Caco-2 (cell line): ENCODE measurements around the gene EIF3L. TPM values are rescaled to one million over a fixed set of nuclear protein-coding genes. Genes with fewer than 3 reads are reported as not detected.

Source experiments
- BruUV-seq: library from RNA; stranded (reverse); fragments of 400-500 nt; replicated peaks from 2 replicates; lab custom pipeline; 2021; lab: Mats Ljungman, UMichigan
- CTCF ChIA-PET: fragments of 300-600 bp; sonication (Branson Sonifier 250); formaldehyde crosslinking; loops from one replicate; lab custom pipeline; 2022; ENCODE audit warnings: antibody characterized with exemption; lab: Charles Lee
- POLR2A ChIA-PET: fragments of 300-600 bp; sonication (Branson Sonifier 250); formaldehyde crosslinking; loops from one replicate; lab custom pipeline; 2022; ENCODE audit warnings: antibody characterized with exemption; lab: Charles Lee
- DNase-seq, 2 experiments: peaks; one replicate each; pipeline versions ENCODE4 v3.0.0 to v3.0.0-alpha.2; 2020 to 2022
- H3K27me3 ChIP-seq: replicated peaks from 2 replicates; pipeline ENCODE4 v1.6.0; 2011; ENCODE audit warnings: low read length; ENCODE audit not compliant: control insufficient read depth, insufficient read depth
- H3K36me3 ChIP-seq: 2 replicates; pipeline ENCODE4 v1.5.1; 2011; ENCODE audit warnings: low read length; ENCODE audit not compliant: control insufficient read depth, insufficient read depth
- H3K4me1 ChIP-seq: fragments of 250-450 bp; sonication (Bioruptor Pico); 2 replicates; pipeline ENCODE4 v1.5.1; 2020; ENCODE audit warnings: mild to moderate bottlenecking
- H3K4me3 ChIP-seq: 2 replicates; pipeline ENCODE4 v1.5.1; 2011; ENCODE audit warnings: low read depth, mild to moderate bottlenecking, control low read depth, low read length
- H3K9me3 ChIP-seq: fragments of 250-450 bp; sonication (Bioruptor Pico); 2 replicates; pipeline ENCODE4 v1.5.1; 2020; ENCODE audit warnings: mild to moderate bottlenecking, moderate library complexity
- H3K27ac Mint-ChIP-seq: one replicate; pipeline ENCODE4 v1.8.0; 2022; ENCODE audit warnings: mixed read lengths; ENCODE audit not compliant: unreplicated experiment
- H3K27me3 Mint-ChIP-seq: one replicate; pipeline ENCODE4 v1.8.0; 2022; ENCODE audit warnings: mixed read lengths; ENCODE audit not compliant: insufficient read depth, unreplicated experiment
- H3K36me3 Mint-ChIP-seq: one replicate; pipeline ENCODE4 v1.8.0; 2022; ENCODE audit warnings: mild to moderate bottlenecking, mixed read lengths; ENCODE audit not compliant: insufficient read depth, unreplicated experiment
- H3K4me1 Mint-ChIP-seq: one replicate; pipeline ENCODE4 v1.8.0; 2022; ENCODE audit warnings: low read depth, mixed read lengths; ENCODE audit not compliant: unreplicated experiment
- H3K4me3 Mint-ChIP-seq: one replicate; pipeline ENCODE4 v1.8.0; 2022; ENCODE audit warnings: mild to moderate bottlenecking, moderate library complexity, mixed read lengths; ENCODE audit not compliant: unreplicated experiment
- H3K9me3 Mint-ChIP-seq: one replicate; pipeline ENCODE4 v1.8.0; 2022; ENCODE audit warnings: mixed read lengths; ENCODE audit not compliant: unreplicated experiment
- intact Hi-C: fragments of 100-400 bp; cut with micrococcal nuclease; formaldehyde crosslinking; loops from one replicate; pipeline ENCODE4 v1.10.0; 2022; ENCODE audit not compliant: unreplicated experiment
- total RNA-seq: library from RNA; stranded (reverse); gene quantifications from 2 replicates; pipeline ENCODE4 v1.2.3, GENCODE V29; 2022
- TF ChIP-seq, protein P1 (sequence below), 2 experiments: fragments of 200-600 bp in 1 of 2; IDR thresholded peaks; 1 replicate in 1 of 2; 2 replicates in 1 of 2; pipeline versions ENCODE4 v1.5.1 to v1.8.0; 2011 to 2022; ENCODE audit warnings: antibody characterized with exemption in 1 of 2, control low read depth in 1 of 2, inconsistent platforms in 1 of 2, low read depth in 1 of 2, low read length in 1 of 2, mild to moderate bottlenecking in 1 of 2, moderate library complexity in 1 of 2; ENCODE audit not compliant: insufficient read depth in 1 of 2, severe bottlenecking in 1 of 2, unreplicated experiment in 1 of 2

EIF3L gene
- total RNA-seq, 1 experiment from 2014 or later = 554 TPM

DNA sequence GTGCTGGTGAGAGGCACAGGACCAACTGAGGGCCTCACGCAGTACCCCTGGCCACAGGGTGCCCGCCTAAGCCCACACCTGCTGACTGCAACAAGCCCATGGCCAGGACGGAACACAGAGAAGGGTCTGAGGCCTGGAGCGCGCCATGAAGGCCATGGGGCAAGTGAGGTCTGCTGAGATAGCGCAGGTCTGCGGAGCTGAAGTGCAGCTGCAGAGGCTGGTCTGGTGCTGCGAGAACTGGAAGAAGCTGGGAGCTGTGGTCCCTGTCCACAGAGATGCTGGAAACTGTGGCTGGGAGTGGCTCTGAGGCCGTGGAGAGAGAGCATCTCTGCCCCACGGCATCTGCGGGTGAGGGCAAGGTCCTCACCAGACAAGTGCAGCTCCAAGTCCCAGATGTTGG, 17.7 kb upstream of the EIF3L start:
- peaks cover 23% of the 10 kb centered on the region for H3K36me3 Mint-ChIP-seq
- DNase-seq = no peak
- no peaks in the 10 kb centered on the region for H3K9me3 ChIP-seq
- ChIA-PET POLR2A (no interaction called here), CTCF (no interaction called here)
- H3K27me3 ChIP-seq = no peaks in the 10 kb centered on the region
- no peak overlapping the region for H3K4me3 Mint-ChIP-seq
- H3K27me3 Mint-ChIP-seq = no peaks in the 10 kb centered on the region
- no peaks in the 10 kb centered on the region for H3K4me1 Mint-ChIP-seq
- H3K36me3 ChIP-seq = peaks cover 4% of the 10 kb centered on the region
- no peaks in the 10 kb centered on the region for H3K4me1 ChIP-seq
- intact Hi-C loops = no loop called here
- H3K9me3 Mint-ChIP-seq = no peaks in the 10 kb centered on the region
- BruUV-seq = no TSS peak
- no peak overlapping the region for H3K27ac Mint-ChIP-seq
- no peak overlapping the region for H3K4me3 ChIP-seq
- TF ChIP-seq, protein P1, sequence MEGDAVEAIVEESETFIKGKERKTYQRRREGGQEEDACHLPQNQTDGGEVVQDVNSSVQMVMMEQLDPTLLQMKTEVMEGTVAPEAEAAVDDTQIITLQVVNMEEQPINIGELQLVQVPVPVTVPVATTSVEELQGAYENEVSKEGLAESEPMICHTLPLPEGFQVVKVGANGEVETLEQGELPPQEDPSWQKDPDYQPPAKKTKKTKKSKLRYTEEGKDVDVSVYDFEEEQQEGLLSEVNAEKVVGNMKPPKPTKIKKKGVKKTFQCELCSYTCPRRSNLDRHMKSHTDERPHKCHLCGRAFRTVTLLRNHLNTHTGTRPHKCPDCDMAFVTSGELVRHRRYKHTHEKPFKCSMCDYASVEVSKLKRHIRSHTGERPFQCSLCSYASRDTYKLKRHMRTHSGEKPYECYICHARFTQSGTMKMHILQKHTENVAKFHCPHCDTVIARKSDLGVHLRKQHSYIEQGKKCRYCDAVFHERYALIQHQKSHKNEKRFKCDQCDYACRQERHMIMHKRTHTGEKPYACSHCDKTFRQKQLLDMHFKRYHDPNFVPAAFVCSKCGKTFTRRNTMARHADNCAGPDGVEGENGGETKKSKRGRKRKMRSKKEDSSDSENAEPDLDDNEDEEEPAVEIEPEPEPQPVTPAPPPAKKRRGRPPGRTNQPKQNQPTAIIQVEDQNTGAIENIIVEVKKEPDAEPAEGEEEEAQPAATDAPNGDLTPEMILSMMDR (IDR thresholded peaks at IDR 0.05; ENCODE audit: insufficient read depth in 1 of 2, low read depth in 1 of 2, low read length in 1 of 2, severe bottlenecking in 1 of 2, unreplicated experiment in 1 of 2) = no peak

GRCh38 chr22:37832022-37832857, 17.0 kb upstream of the EIF3L start:
- Mint-ChIP-seq H3K36me3 (peaks cover 20% of the 10 kb centered on the region), H3K4me1 (no peaks in the 10 kb centered on the region), H3K4me3 (no peak overlapping the region), H3K9me3 (no peaks in the 10 kb centered on the region), H3K27me3 (no peaks in the 10 kb centered on the region), H3K27ac (no peak overlapping the region)
- H3K36me3 ChIP-seq = peaks cover 4% of the 10 kb centered on the region
- H3K9me3 ChIP-seq = no peaks in the 10 kb centered on the region
- ChIA-PET POLR2A (no interaction called here), CTCF (no interaction called here)
- intact Hi-C loops = no loop called here
- H3K4me1 ChIP-seq = no peaks in the 10 kb centered on the region
- no peak for DNase-seq
- H3K4me3 ChIP-seq = no peak overlapping the region
- TF ChIP-seq, protein P1 (IDR thresholded peaks at IDR 0.05; ENCODE audit: insufficient read depth in 1 of 2, low read depth in 1 of 2, low read length in 1 of 2, severe bottlenecking in 1 of 2, unreplicated experiment in 1 of 2) = no peak
- no TSS peak for BruUV-seq
- H3K27me3 ChIP-seq = no peaks in the 10 kb centered on the region

DNA sequence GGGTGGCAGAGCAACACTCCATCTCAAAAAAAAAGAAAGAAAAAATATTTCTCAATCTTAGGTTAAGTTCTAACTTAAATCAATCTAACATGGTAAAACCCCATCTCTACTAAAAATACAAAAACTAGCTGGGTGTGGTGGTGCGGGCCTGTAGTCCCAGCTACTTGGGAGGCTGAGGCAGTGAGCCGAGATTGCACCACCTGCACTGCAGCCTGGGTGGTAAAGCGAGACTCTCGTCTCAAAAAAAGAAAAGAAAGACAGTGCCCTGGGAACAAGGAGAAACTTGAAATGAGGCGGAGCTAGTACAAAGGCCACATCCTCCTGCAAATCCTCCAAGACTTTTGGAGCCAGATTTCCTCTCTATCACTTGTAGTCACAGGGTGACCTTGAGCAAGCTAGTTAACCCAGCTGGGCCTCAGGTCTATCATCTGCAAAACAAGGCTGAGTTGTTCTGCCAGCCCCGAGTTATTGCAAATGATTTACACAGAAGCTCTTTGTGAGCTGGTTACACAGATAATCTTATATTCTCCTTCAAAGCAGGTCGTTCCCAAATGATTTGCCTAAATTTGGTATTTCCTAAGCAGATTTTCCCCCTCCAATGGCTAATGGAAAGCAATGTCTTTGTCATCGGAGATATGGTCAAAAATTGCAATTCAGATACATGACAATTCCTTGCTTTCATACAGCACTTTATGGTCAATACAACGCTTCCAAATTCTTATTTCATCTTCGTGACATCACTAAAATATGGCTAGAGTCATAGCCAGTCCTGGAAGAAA, 7.0 kb upstream of the EIF3L start:
- TF ChIP-seq, protein P1 (IDR thresholded peaks at IDR 0.05; ENCODE audit: insufficient read depth in 1 of 2, low read depth in 1 of 2, low read length in 1 of 2, severe bottlenecking in 1 of 2, unreplicated experiment in 1 of 2) = no peak
- Histone ChIP-seq H3K36me3 (no peaks in the 10 kb centered on the region), H3K27me3 (no peaks in the 10 kb centered on the region), H3K4me3 (no peak overlapping the region), H3K9me3 (peaks cover 3% of the 10 kb centered on the region; the same call in 1 of the 2 replicates), H3K4me1 (peaks cover 9% of the 10 kb centered on the region; the same call in 1 of the 2 replicates)
- Mint-ChIP-seq H3K4me3 (peak overlapping the region; percentile 79), H3K4me1 (no peaks in the 10 kb centered on the region), H3K9me3 (no peaks in the 10 kb centered on the region), H3K36me3 (peaks cover 17% of the 10 kb centered on the region), H3K27ac (no peak overlapping the region), H3K27me3 (no peaks in the 10 kb centered on the region)
- intact Hi-C loops = no loop called here
- POLR2A ChIA-PET = no interaction called here
- DNase-seq = no peak
- CTCF ChIA-PET = no interaction called here
- no TSS peak for BruUV-seq
